Activated T-cell treated with anti-CD3 and anti-CD28 coated beads, Interleukin-2, amount 50 U/mL, for 72 hours (primary cell): Measurements from ENCODE around the gene LEPROT. TPM values are rescaled to one million over a fixed set of nuclear protein-coding genes. Genes with fewer than 3 reads are reported as not detected.

Experiments
- ATAC-seq, 2 donors: fragments of 150-1000 bp; cut with Tn5 transposase; replicated peaks in 1 of 2; 2 replicates each; pipeline ENCODE4 v1.10.0; 2021; ENCODE audit warnings: moderate library complexity in 2 of 2, mild to moderate bottlenecking in 1 of 2
- DNase-seq, 2 donors: peaks; one replicate each; pipeline ENCODE4 v3.0.0; 2021 to 2022; ENCODE audit warnings: mixed read lengths in 1 of 2
- H3K27ac Mint-ChIP-seq: one replicate; pipeline ENCODE4 v1.8.0; 2022; ENCODE audit warnings: mild to moderate bottlenecking, moderate library complexity, mixed read lengths
- H3K27me3 Mint-ChIP-seq: one replicate; pipeline ENCODE4 v1.8.0; 2022; ENCODE audit warnings: low read depth, mixed read lengths
- H3K36me3 Mint-ChIP-seq, 2 donors: one replicate each; pipeline ENCODE4 v1.8.0; 2022; ENCODE audit warnings: mixed read lengths in 2 of 2, mild to moderate bottlenecking in 1 of 2; ENCODE audit not compliant: insufficient read depth in 2 of 2
- H3K4me1 Mint-ChIP-seq: one replicate; pipeline ENCODE4 v1.8.0; 2022; ENCODE audit warnings: low read depth, mixed read lengths
- H3K4me3 Mint-ChIP-seq, 2 donors: one replicate each; pipeline ENCODE4 v1.8.0; 2022; ENCODE audit warnings: mild to moderate bottlenecking in 2 of 2, mixed read lengths in 2 of 2, moderate library complexity in 2 of 2
- H3K9me3 Mint-ChIP-seq, 2 donors: one replicate each; pipeline ENCODE4 v1.8.0; 2022; ENCODE audit warnings: mixed read lengths in 2 of 2
- total RNA-seq, 2 donors: library from RNA; stranded (reverse); gene quantifications; one replicate each; pipeline ENCODE4 v1.2.3, GENCODE V29; 2022

LEPROT gene
- total RNA-seq, 2 donors from 2014 or later: 15.5 to 20.8 TPM

- ATAC-seq (no peak), DNase-seq (no peak)
- H3K4me3 Mint-ChIP-seq: peak overlapping the region; percentile 30 to 69
- H3K36me3 Mint-ChIP-seq: no peaks in the 10 kb centered on the region
- peaks cover 15% of the 10 kb centered on the region for H3K4me1 Mint-ChIP-seq
- no peaks in the 10 kb centered on the region for H3K9me3 Mint-ChIP-seq
- peaks cover 7% of the 10 kb centered on the region for H3K27me3 Mint-ChIP-seq
- H3K27ac Mint-ChIP-seq: no peak overlapping the region
These were observed 1.8 kb upstream of the LEPROT start for GRCh38 chr1:65418522-65419185.

- no peaks in the 10 kb centered on the region for H3K36me3 Mint-ChIP-seq
- no peaks in the 10 kb centered on the region for H3K27me3 Mint-ChIP-seq
- H3K4me1 Mint-ChIP-seq: peaks cover 15% of the 10 kb centered on the region
- no peak overlapping the region for H3K4me3 Mint-ChIP-seq
- peak overlapping the region; percentile 83 for H3K27ac Mint-ChIP-seq
- DNase-seq (peak; percentile 99), ATAC-seq (peak; percentile 91 to 93)
- H3K9me3 Mint-ChIP-seq: no peaks in the 10 kb centered on the region
These were observed 533 bp upstream of the LEPROT start for GRCh38 chr1:65419681-65420589.

GRCh38 chr1:65421351-65422025, 1.0 kb downstream of the LEPROT start:
- Mint-ChIP-seq H3K4me1 (peaks cover 20% of the 10 kb centered on the region), H3K27ac (no peak overlapping the region), H3K36me3 (peaks cover 7 to 13% of the 10 kb centered on the region in 2 donors), H3K9me3 (no peaks in the 10 kb centered on the region), H3K27me3 (no peaks in the 10 kb centered on the region), H3K4me3 (no peak overlapping the region)
- ATAC-seq (no peak), DNase-seq (no peak)

GRCh38 chr1:65422241-65423203, 2.1 kb downstream of the LEPROT start:
- no peaks in the 10 kb centered on the region for H3K9me3 Mint-ChIP-seq
- no peak overlapping the region for H3K4me3 Mint-ChIP-seq
- DNase-seq (no peak), ATAC-seq (no peak)
- H3K4me1 Mint-ChIP-seq: peaks cover 20% of the 10 kb centered on the region
- H3K27ac Mint-ChIP-seq: no peak overlapping the region
- H3K36me3 Mint-ChIP-seq: peaks cover 7 to 14% of the 10 kb centered on the region in 2 donors
- no peaks in the 10 kb centered on the region for H3K27me3 Mint-ChIP-seq

GRCh38 chr1:65423884-65424572, 3.6 kb downstream of the LEPROT start:
- DNase-seq: peak; percentile 34 to 66
- ATAC-seq: peak; percentile 15 to 28
- Mint-ChIP-seq H3K27ac (peak overlapping the region; percentile 43), H3K9me3 (no peaks in the 10 kb centered on the region), H3K27me3 (no peaks in the 10 kb centered on the region), H3K4me1 (peaks cover 16% of the 10 kb centered on the region), H3K36me3 (peaks cover 7 to 14% of the 10 kb centered on the region in 2 donors), H3K4me3 (peak overlapping the region; percentile 29 to 63)

- DNase-seq: no peak
- no peak for ATAC-seq
- Mint-ChIP-seq H3K4me1 (peaks cover 10% of the 10 kb centered on the region), H3K9me3 (no peaks in the 10 kb centered on the region), H3K27me3 (no peaks in the 10 kb centered on the region), H3K27ac (no peak overlapping the region), H3K36me3 (peaks cover 7 to 14% of the 10 kb centered on the region in 2 donors), H3K4me3 (no peak overlapping the region)
These were observed 4.1 kb downstream of the LEPROT start for GRCh38 chr1:65424573-65424889.

GRCh38 chr1:65425006-65425405, 4.5 kb downstream of the LEPROT start:
- Mint-ChIP-seq H3K27ac (no peak overlapping the region), H3K9me3 (no peaks in the 10 kb centered on the region), H3K36me3 (peaks cover 7 to 14% of the 10 kb centered on the region in 2 donors), H3K4me1 (peaks cover 6% of the 10 kb centered on the region), H3K4me3 (no peak overlapping the region), H3K27me3 (no peaks in the 10 kb centered on the region)
- ATAC-seq: no peak
- DNase-seq: no peak

GRCh38 chr1:65425697-65426096, 5.2 kb downstream of the LEPROT start:
- Mint-ChIP-seq H3K9me3 (no peaks in the 10 kb centered on the region), H3K4me1 (peaks cover 5% of the 10 kb centered on the region), H3K27ac (no peak overlapping the region), H3K4me3 (no peak overlapping the region), H3K27me3 (no peaks in the 10 kb centered on the region), H3K36me3 (peaks cover 7 to 14% of the 10 kb centered on the region in 2 donors)
- ATAC-seq: no peak
- DNase-seq: no peak

GRCh38 chr1:65429078-65429477, 8.6 kb downstream of the LEPROT start:
- Mint-ChIP-seq H3K9me3 (no peaks in the 10 kb centered on the region), H3K4me1 (peaks cover 5% of the 10 kb centered on the region), H3K4me3 (no peak overlapping the region), H3K27me3 (no peaks in the 10 kb centered on the region), H3K27ac (no peak overlapping the region), H3K36me3 (peaks cover 7 to 16% of the 10 kb centered on the region in 2 donors)
- ATAC-seq (no peak), DNase-seq (no peak)

GRCh38 chr1:65429806-65430205, 9.3 kb downstream of the LEPROT start:
- no peak overlapping the region for H3K4me3 Mint-ChIP-seq
- H3K27ac Mint-ChIP-seq: no peak overlapping the region
- H3K27me3 Mint-ChIP-seq: no peaks in the 10 kb centered on the region
- DNase-seq: no peak
- H3K4me1 Mint-ChIP-seq: peaks cover 5% of the 10 kb centered on the region
- H3K36me3 Mint-ChIP-seq: peaks cover 7 to 16% of the 10 kb centered on the region in 2 donors
- no peaks in the 10 kb centered on the region for H3K9me3 Mint-ChIP-seq
- no peak for ATAC-seq

- no peak for DNase-seq
- H3K27ac Mint-ChIP-seq: peak overlapping the region; percentile 54
These were observed 10.7 kb downstream of the LEPROT start for GRCh38 chr1:65431111-65431705.

More at GRCh38 chr1:65431111-65431705, 10.7 kb downstream of the LEPROT start:
- H3K9me3 Mint-ChIP-seq: no peaks in the 10 kb centered on the region
- no peak for ATAC-seq
- H3K36me3 Mint-ChIP-seq: peaks cover 0 to 6% of the 10 kb centered on the region in 2 donors
- no peaks in the 10 kb centered on the region for H3K4me1 Mint-ChIP-seq
- no peak overlapping the region for H3K4me3 Mint-ChIP-seq
- no peaks in the 10 kb centered on the region for H3K27me3 Mint-ChIP-seq
